PC-3 (cell line): ENCODE results near the gene EPB41L4B. TPM values are rescaled to one million over a fixed set of nuclear protein-coding genes. Genes with fewer than 3 reads are reported as not detected.

ENCODE experiments used
- ATAC-seq: fragments of 200-7000 bp; cut with Tn5 transposase; 2 replicates; pipeline ENCODE4 v1.9.1; 2020; ENCODE audit warnings: mild to moderate bottlenecking, moderate library complexity
- BruUV-seq: library from RNA; stranded (reverse); fragments of 400-500 nt; replicated peaks from 2 replicates; lab custom pipeline; 2021; lab: Mats Ljungman, UMichigan
- CTCF ChIA-PET: fragments of 300-600 bp; sonication (Branson Sonifier 250); formaldehyde crosslinking; loops from one replicate; lab custom pipeline; 2022; ENCODE audit warnings: antibody characterized with exemption; lab: Charles Lee
- POLR2A ChIA-PET: fragments of 300-600 bp; sonication (Branson Sonifier 250); formaldehyde crosslinking; loops from one replicate; lab custom pipeline; 2022; ENCODE audit warnings: antibody characterized with exemption; ENCODE audit not compliant: unreplicated experiment; lab: Charles Lee
- DNase-seq: peaks from one replicate; pipeline ENCODE4 v3.0.0-alpha.2; 2015
- H2AFZ ChIP-seq: fragments of 300-600 bp; sonication (generic); 2 replicates; pipeline ENCODE4 v1.6.0; 2016; ENCODE audit warnings: antibody characterized with exemption, low read length
- H3F3A ChIP-seq: fragments of 300-600 bp; sonication (generic); one replicate; pipeline ENCODE4 v1.6.0; 2017; ENCODE audit warnings: antibody characterized with exemption, low read length, control low read depth, mild to moderate bottlenecking; ENCODE audit not compliant: unreplicated experiment
- H3K27ac ChIP-seq: fragments of 300-600 bp; sonication (generic); 2 replicates; pipeline ENCODE4 v1.5.1; 2016; ENCODE audit warnings: mild to moderate bottlenecking, low read length
- H3K27me3 ChIP-seq: fragments of 300-600 bp; sonication (generic); 2 replicates; pipeline ENCODE4 v1.6.1; 2016; ENCODE audit warnings: low read length, mixed read lengths
- H3K36me3 ChIP-seq: fragments of 300-600 bp; sonication (generic); 2 replicates; pipeline ENCODE4 v1.6.1; 2016; ENCODE audit warnings: low read depth, mixed run types, low read length, mixed read lengths
- H3K4me1 ChIP-seq: fragments of 300-600 bp; sonication (generic); 2 replicates; pipeline ENCODE4 v1.5.1; 2016; ENCODE audit warnings: low read length; ENCODE audit not compliant: insufficient read depth
- H3K4me2 ChIP-seq: fragments of 300-600 bp; sonication (generic); 2 replicates; pipeline ENCODE4 v1.6.0; 2016; ENCODE audit warnings: low read length
- H3K4me3 ChIP-seq: fragments of 300-600 bp; sonication (generic); 2 replicates; pipeline ENCODE4 v1.5.1; 2016; ENCODE audit warnings: mild to moderate bottlenecking, low read length, mixed read lengths
- H3K79me2 ChIP-seq: fragments of 300-600 bp; sonication (generic); 2 replicates; pipeline ENCODE4 v1.6.1; 2017; ENCODE audit warnings: low read length, mixed read lengths
- H3K9ac ChIP-seq: fragments of 300-600 bp; sonication (generic); 2 replicates; pipeline ENCODE4 v1.6.0; 2016; ENCODE audit warnings: mild to moderate bottlenecking, low read length
- H3K9me2 ChIP-seq: fragments of 300-600 bp; sonication (generic); replicated peaks from 2 replicates; pipeline ENCODE4 v1.6.1; 2016; ENCODE audit warnings: mixed run types, low read length, mixed read lengths
- H3K9me3 ChIP-seq: fragments of 300-600 bp; sonication (generic); 2 replicates; pipeline ENCODE4 v1.6.1; 2016; ENCODE audit warnings: low read length, mixed read lengths
- H4K20me1 ChIP-seq: fragments of 300-600 bp; sonication (generic); 2 replicates; pipeline ENCODE4 v1.6.1; 2016; ENCODE audit warnings: low read length, mixed read lengths
- CTCF ChIP-seq: fragments of 300-600 bp; sonication (generic); conservative IDR thresholded peaks from 2 replicates; pipeline ENCODE4 v1.5.1; 2017; ENCODE audit warnings: antibody characterized with exemption, low read depth, mild to moderate bottlenecking, low read length
- EZH2 ChIP-seq: fragments of 300-600 bp; sonication (generic); IDR thresholded peaks from one replicate; pipeline ENCODE4 v1.6.1; 2017; ENCODE audit warnings: antibody characterized with exemption, mild to moderate bottlenecking, low read length; ENCODE audit not compliant: unreplicated experiment
- EZH2phosphoT487 ChIP-seq: fragments of 300-600 bp; sonication (generic); IDR thresholded peaks from 2 replicates; pipeline ENCODE4 v1.6.1; 2018; ENCODE audit warnings: mild to moderate bottlenecking, antibody characterized with exemption, low read length, borderline replicate concordance
- intact Hi-C: fragments of 100-400 bp; cut with micrococcal nuclease; formaldehyde crosslinking; loops from 2 replicates; pipeline ENCODE4 v1.9.0; 2023
- total RNA-seq: library from RNA; depleted of rRNA; stranded (reverse); fragments of >200 nt; gene quantifications from 2 replicates; pipeline ENCODE4 v1.2.3, GENCODE V29; 2014

EPB41L4B gene
- total RNA-seq, 1 experiment from 2014 or later = 11.2 TPM

GRCh38 chr9:109317979-109318741, 2.7 kb downstream of the EPB41L4B start:
- Histone ChIP-seq H3K27ac (peak overlapping the region; percentile 68), H3K4me1 (peaks cover 60% of the 10 kb centered on the region), H3K27me3 (no peaks in the 10 kb centered on the region), H3K9me3 (no peaks in the 10 kb centered on the region), H2AFZ (no peak overlapping the region), H3K4me2 (peak overlapping the region; percentile 99), H3K79me2 (peaks cover 62% of the 10 kb centered on the region), H3F3A (no peaks in the 10 kb centered on the region), H3K4me3 (peak overlapping the region; percentile 93), H3K9ac (peak overlapping the region; percentile 78), H4K20me1 (peaks cover 7% of the 10 kb centered on the region; the same call in 1 of the 2 replicates), H3K36me3 (no peaks in the 10 kb centered on the region), H3K9me2 (no peaks in the 10 kb centered on the region)
- ATAC-seq = no peak
- BruUV-seq = no TSS peak
- CTCF ChIA-PET = interaction anchor here (0.6 kb wide), 1 partner anchor 67 kb away, joined by 3 read pairs; no protein-coding TSS in a partner anchor
- peak; percentile 39 for DNase-seq
- POLR2A ChIA-PET = interaction anchor here (0.6 to 0.7 kb wide), 2 partner anchors 67 kb away, joined by 3 read pairs; no protein-coding TSS in a partner anchor
- TF ChIP-seq EZH2 = no peak
- no peak for TF ChIP-seq CTCF
- no peak for TF ChIP-seq EZH2phosphoT487
- intact Hi-C loops = no loop called here

- Histone ChIP-seq H3K4me3 (peak overlapping the region; percentile 93), H3K9ac (peak overlapping the region; percentile 78), H3K4me2 (peak overlapping the region; percentile 99), H3K36me3 (no peaks in the 10 kb centered on the region), H3K27me3 (no peaks in the 10 kb centered on the region), H4K20me1 (peaks cover 7% of the 10 kb centered on the region; the same call in 1 of the 2 replicates), H3K4me1 (peaks cover 63% of the 10 kb centered on the region), H2AFZ (no peak overlapping the region), H3K9me2 (no peaks in the 10 kb centered on the region), H3K27ac (peak overlapping the region; percentile 68), H3F3A (no peaks in the 10 kb centered on the region), H3K9me3 (no peaks in the 10 kb centered on the region), H3K79me2 (peaks cover 69% of the 10 kb centered on the region)
- CTCF ChIA-PET = no interaction called here
- TF ChIP-seq CTCF (no peak), EZH2 (no peak), EZH2phosphoT487 (no peak)
- intact Hi-C loops = no loop called here
- POLR2A ChIA-PET = interaction anchor here (0.6 kb wide), 1 partner anchor 67 kb away, joined by 3 read pairs; no protein-coding TSS in a partner anchor
- ATAC-seq = no peak
- peak; percentile 62 for DNase-seq
- BruUV-seq = no TSS peak
Observed at GRCh38 chr9:109317311-109317978, 3.4 kb downstream of the EPB41L4B start.
